Astrocyte (in vitro differentiated cells and primary cell): Measurements from ENCODE around the gene DOCK1. TPM values are rescaled to one million over a fixed set of nuclear protein-coding genes. Genes with fewer than 3 reads are reported as not detected.

Source experiments
- DNase-seq: peaks from one replicate; pipeline ENCODE4 v3.0.0-alpha.2; 2010; ENCODE audit warnings: low read depth
- FAIRE-seq: peaks from 2 replicates; lab custom pipeline; 2011; peaks lifted over from hg19 to GRCh38; lab: Jason Lieb, UNC
- H2AFZ ChIP-seq: 2 replicates; pipeline ENCODE4 v1.6.0; 2012; ENCODE audit warnings: low read depth, low read length, inconsistent platforms
- H3K27ac ChIP-seq: 2 replicates; pipeline ENCODE4 v1.5.1; 2011; ENCODE audit warnings: low read depth, low read length, inconsistent platforms
- H3K27me3 ChIP-seq: 2 replicates; pipeline ENCODE4 v1.6.0; 2011; ENCODE audit warnings: low read length, inconsistent platforms; ENCODE audit not compliant: insufficient read depth
- H3K36me3 ChIP-seq: 2 replicates; pipeline ENCODE4 v1.5.1; 2011; ENCODE audit warnings: low read length, inconsistent platforms; ENCODE audit not compliant: insufficient read depth
- H3K4me1 ChIP-seq: 2 replicates; pipeline ENCODE4 v1.5.1; 2011; ENCODE audit warnings: low read length, inconsistent platforms; ENCODE audit not compliant: insufficient read depth
- H3K4me2 ChIP-seq: 2 replicates; pipeline ENCODE4 v1.6.0; 2012; ENCODE audit warnings: low read length, inconsistent platforms
- H3K4me3 ChIP-seq: 2 replicates; pipeline ENCODE4 v1.5.1; 2011; ENCODE audit warnings: low read depth, mild to moderate bottlenecking, low read length, inconsistent platforms; ENCODE audit not compliant: insufficient read depth
- H3K79me2 ChIP-seq: 2 replicates; pipeline ENCODE4 v1.6.0; 2012; ENCODE audit warnings: mild to moderate bottlenecking, low read length, inconsistent platforms; ENCODE audit not compliant: insufficient read depth
- H3K9ac ChIP-seq: 2 replicates; pipeline ENCODE4 v1.6.0; 2012; ENCODE audit warnings: mild to moderate bottlenecking, low read length, inconsistent platforms
- H3K9me3 ChIP-seq: 2 replicates; pipeline ENCODE4 v1.5.1; 2012; ENCODE audit warnings: low read depth, mild to moderate bottlenecking, low read length, inconsistent platforms; ENCODE audit not compliant: insufficient read depth
- H4K20me1 ChIP-seq: 2 replicates; pipeline ENCODE4 v1.6.0; 2012; ENCODE audit warnings: low read length, inconsistent platforms; ENCODE audit not compliant: insufficient read depth
- H3K27ac Mint-ChIP-seq: one replicate; pipeline ENCODE4 v1.8.0; 2021; ENCODE audit warnings: mild to moderate bottlenecking, mixed read lengths; ENCODE audit not compliant: unreplicated experiment
- H3K27me3 Mint-ChIP-seq: one replicate; pipeline ENCODE4 v1.8.0; 2021; ENCODE audit warnings: low read depth, mixed read lengths; ENCODE audit not compliant: unreplicated experiment
- H3K36me3 Mint-ChIP-seq: one replicate; pipeline ENCODE4 v1.8.0; 2021; ENCODE audit warnings: low read depth, mixed read lengths; ENCODE audit not compliant: unreplicated experiment
- H3K4me1 Mint-ChIP-seq: one replicate; pipeline ENCODE4 v1.8.0; 2021; ENCODE audit warnings: low read depth, mixed read lengths; ENCODE audit not compliant: unreplicated experiment
- H3K4me3 Mint-ChIP-seq: one replicate; pipeline ENCODE4 v1.8.0; 2021; ENCODE audit warnings: mild to moderate bottlenecking, moderate library complexity, mixed read lengths; ENCODE audit not compliant: unreplicated experiment
- H3K9me3 Mint-ChIP-seq: one replicate; pipeline ENCODE4 v1.8.0; 2021; ENCODE audit warnings: mild to moderate bottlenecking, mixed read lengths; ENCODE audit not compliant: unreplicated experiment
- EZH2 ChIP-seq: IDR thresholded peaks from 2 replicates; pipeline ENCODE4 v1.6.1; 2012; ENCODE audit warnings: mild to moderate bottlenecking, low read length, inconsistent platforms; ENCODE audit not compliant: insufficient read depth
- total RNA-seq: library from RNA; stranded (reverse); gene quantifications from 2 replicates; pipeline ENCODE4 v1.2.1, GENCODE V29; 2021
- TF ChIP-seq, protein P1 (sequence below): IDR thresholded peaks from 2 replicates; pipeline ENCODE4 v1.5.1; 2011; ENCODE audit warnings: low read depth, mild to moderate bottlenecking, inconsistent platforms, low read length, moderate library complexity; ENCODE audit not compliant: insufficient read depth

The DOCK1 gene
- total RNA-seq, 1 donor from 2014 or later: 42.5 TPM

- H3K79me2 ChIP-seq: no peaks in the 10 kb centered on the region
- H3K27me3 ChIP-seq: no peaks in the 10 kb centered on the region
- no peaks in the 10 kb centered on the region for H3K9me3 ChIP-seq
- DNase-seq (no peak), FAIRE-seq (no peak)
- H3K4me1 ChIP-seq: no peaks in the 10 kb centered on the region
- Mint-ChIP-seq H3K9me3 (peaks cover 2% of the 10 kb centered on the region), H3K4me3 (no peak overlapping the region), H3K27ac (no peak overlapping the region), H3K27me3 (no peaks in the 10 kb centered on the region), H3K36me3 (peaks cover 11% of the 10 kb centered on the region), H3K4me1 (peaks cover 15% of the 10 kb centered on the region)
- no peaks in the 10 kb centered on the region for H4K20me1 ChIP-seq
- no peak overlapping the region for H3K4me2 ChIP-seq
- peaks cover 4% of the 10 kb centered on the region for H3K36me3 ChIP-seq
- no peak overlapping the region for H3K4me3 ChIP-seq
- H3K9ac ChIP-seq: no peak overlapping the region
- H3K27ac ChIP-seq: no peak overlapping the region
- TF ChIP-seq, protein P1, sequence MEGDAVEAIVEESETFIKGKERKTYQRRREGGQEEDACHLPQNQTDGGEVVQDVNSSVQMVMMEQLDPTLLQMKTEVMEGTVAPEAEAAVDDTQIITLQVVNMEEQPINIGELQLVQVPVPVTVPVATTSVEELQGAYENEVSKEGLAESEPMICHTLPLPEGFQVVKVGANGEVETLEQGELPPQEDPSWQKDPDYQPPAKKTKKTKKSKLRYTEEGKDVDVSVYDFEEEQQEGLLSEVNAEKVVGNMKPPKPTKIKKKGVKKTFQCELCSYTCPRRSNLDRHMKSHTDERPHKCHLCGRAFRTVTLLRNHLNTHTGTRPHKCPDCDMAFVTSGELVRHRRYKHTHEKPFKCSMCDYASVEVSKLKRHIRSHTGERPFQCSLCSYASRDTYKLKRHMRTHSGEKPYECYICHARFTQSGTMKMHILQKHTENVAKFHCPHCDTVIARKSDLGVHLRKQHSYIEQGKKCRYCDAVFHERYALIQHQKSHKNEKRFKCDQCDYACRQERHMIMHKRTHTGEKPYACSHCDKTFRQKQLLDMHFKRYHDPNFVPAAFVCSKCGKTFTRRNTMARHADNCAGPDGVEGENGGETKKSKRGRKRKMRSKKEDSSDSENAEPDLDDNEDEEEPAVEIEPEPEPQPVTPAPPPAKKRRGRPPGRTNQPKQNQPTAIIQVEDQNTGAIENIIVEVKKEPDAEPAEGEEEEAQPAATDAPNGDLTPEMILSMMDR: no peak
- no peak for TF ChIP-seq EZH2
- no peak overlapping the region for H2AFZ ChIP-seq
Measured at GRCh38 chr10:127346604-127347003, 441.4 kb downstream of the DOCK1 start.

GRCh38 chr10:127347202-127347959 is 442.2 kb downstream of the DOCK1 start:
- H4K20me1 ChIP-seq: no peaks in the 10 kb centered on the region
- H3K36me3 Mint-ChIP-seq: peaks cover 11% of the 10 kb centered on the region
- H3K4me2 ChIP-seq: no peak overlapping the region
- no peaks in the 10 kb centered on the region for H3K27me3 ChIP-seq
- no peak overlapping the region for H3K4me3 ChIP-seq
- H3K9me3 Mint-ChIP-seq: peaks cover 2% of the 10 kb centered on the region
- no peak overlapping the region for H3K4me3 Mint-ChIP-seq
- no peak overlapping the region for H3K27ac ChIP-seq
- no peaks in the 10 kb centered on the region for H3K79me2 ChIP-seq
- no peaks in the 10 kb centered on the region for H3K27me3 Mint-ChIP-seq
- H3K36me3 ChIP-seq: peaks cover 4% of the 10 kb centered on the region
- H3K4me1 ChIP-seq: no peaks in the 10 kb centered on the region
- H3K4me1 Mint-ChIP-seq: peaks cover 15% of the 10 kb centered on the region
- TF ChIP-seq, protein P1: no peak
- TF ChIP-seq EZH2: no peak
- DNase-seq: no peak
- H2AFZ ChIP-seq: no peak overlapping the region
- no peak overlapping the region for H3K9ac ChIP-seq
- H3K27ac Mint-ChIP-seq: no peak overlapping the region
- H3K9me3 ChIP-seq: no peaks in the 10 kb centered on the region
- FAIRE-seq: no peak

DNA sequence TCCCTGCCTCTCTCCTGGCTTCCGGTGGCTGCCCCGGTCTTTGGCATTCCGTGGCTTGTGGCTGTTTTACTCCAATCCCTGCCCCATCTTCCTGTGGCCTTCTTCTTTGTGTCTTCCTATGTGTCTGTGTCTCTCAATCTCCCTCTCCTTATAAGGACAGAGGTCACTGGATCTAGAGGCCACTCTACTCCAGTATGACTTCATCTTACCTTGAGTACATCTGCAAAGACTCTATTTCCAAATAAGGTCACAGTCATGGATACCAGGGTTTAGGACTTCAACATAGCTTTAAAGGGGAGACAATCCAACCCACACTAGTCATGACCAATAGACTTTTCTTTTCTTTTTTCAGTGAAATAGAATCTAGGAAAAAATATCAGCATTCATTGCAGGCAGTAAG is 444.5 kb downstream of the DOCK1 start:
- Mint-ChIP-seq H3K27ac (peak overlapping the region; percentile 80), H3K4me1 (peaks cover 15% of the 10 kb centered on the region), H3K4me3 (no peak overlapping the region), H3K9me3 (peaks cover 2% of the 10 kb centered on the region), H3K27me3 (no peaks in the 10 kb centered on the region), H3K36me3 (peaks cover 9% of the 10 kb centered on the region)
- Histone ChIP-seq H3K79me2 (no peaks in the 10 kb centered on the region), H2AFZ (no peak overlapping the region), H3K36me3 (peaks cover 4% of the 10 kb centered on the region), H3K27me3 (no peaks in the 10 kb centered on the region), H3K4me1 (no peaks in the 10 kb centered on the region), H4K20me1 (no peaks in the 10 kb centered on the region), H3K9ac (no peak overlapping the region), H3K4me2 (no peak overlapping the region), H3K9me3 (no peaks in the 10 kb centered on the region), H3K4me3 (no peak overlapping the region), H3K27ac (no peak overlapping the region)
- DNase-seq: no peak
- TF ChIP-seq EZH2: no peak
- TF ChIP-seq, protein P1: no peak
- FAIRE-seq: no peak
